ENCODE measurements around the gene SYK. TPM values are rescaled to one million over a fixed set of nuclear protein-coding genes. Genes with fewer than 3 reads are reported as not detected.

SYK gene
- total RNA-seq, 1 donor from 2014 or later: 13.0 TPM

DNA sequence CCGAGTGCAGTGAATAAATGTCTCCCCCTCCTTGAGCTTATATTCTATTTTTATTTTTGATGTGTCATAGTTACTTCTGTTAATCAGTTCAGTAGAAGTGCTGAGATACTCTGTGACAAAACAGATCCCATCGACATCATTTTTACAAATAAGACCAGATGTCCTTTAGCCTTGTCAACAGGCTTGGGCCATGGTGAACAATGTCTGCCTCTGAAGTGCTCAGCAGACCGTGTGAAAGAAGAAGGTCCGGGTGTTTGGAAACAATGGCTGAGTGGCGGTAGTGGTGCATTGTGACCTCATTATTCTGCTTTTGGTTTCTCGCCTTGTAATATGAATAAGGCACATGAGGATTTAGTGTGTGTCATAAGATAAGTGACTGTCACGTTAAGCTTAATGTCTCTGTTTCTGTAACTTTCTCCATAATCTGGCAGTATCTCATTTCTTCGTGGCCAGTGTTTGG lies 71.2 kb downstream of the SYK start:
- H3K4me1 Mint-ChIP-seq (ENCODE audit: unreplicated experiment): peaks cover 4% of the 10 kb centered on the region
- H3K27ac Mint-ChIP-seq: no peak overlapping the region
- TF ChIP-seq, protein P1, sequence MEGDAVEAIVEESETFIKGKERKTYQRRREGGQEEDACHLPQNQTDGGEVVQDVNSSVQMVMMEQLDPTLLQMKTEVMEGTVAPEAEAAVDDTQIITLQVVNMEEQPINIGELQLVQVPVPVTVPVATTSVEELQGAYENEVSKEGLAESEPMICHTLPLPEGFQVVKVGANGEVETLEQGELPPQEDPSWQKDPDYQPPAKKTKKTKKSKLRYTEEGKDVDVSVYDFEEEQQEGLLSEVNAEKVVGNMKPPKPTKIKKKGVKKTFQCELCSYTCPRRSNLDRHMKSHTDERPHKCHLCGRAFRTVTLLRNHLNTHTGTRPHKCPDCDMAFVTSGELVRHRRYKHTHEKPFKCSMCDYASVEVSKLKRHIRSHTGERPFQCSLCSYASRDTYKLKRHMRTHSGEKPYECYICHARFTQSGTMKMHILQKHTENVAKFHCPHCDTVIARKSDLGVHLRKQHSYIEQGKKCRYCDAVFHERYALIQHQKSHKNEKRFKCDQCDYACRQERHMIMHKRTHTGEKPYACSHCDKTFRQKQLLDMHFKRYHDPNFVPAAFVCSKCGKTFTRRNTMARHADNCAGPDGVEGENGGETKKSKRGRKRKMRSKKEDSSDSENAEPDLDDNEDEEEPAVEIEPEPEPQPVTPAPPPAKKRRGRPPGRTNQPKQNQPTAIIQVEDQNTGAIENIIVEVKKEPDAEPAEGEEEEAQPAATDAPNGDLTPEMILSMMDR (conservative IDR thresholded peaks at IDR 0.05): no peak
- no peak overlapping the region for H3K4me3 Mint-ChIP-seq
- H3K27me3 Mint-ChIP-seq: no peaks in the 10 kb centered on the region
- no peak for DNase-seq (ENCODE audit: extremely low spot score, unreplicated experiment)
- no peaks in the 10 kb centered on the region for H3K9me3 Mint-ChIP-seq
- no peaks in the 10 kb centered on the region for H3K36me3 Mint-ChIP-seq

DNA sequence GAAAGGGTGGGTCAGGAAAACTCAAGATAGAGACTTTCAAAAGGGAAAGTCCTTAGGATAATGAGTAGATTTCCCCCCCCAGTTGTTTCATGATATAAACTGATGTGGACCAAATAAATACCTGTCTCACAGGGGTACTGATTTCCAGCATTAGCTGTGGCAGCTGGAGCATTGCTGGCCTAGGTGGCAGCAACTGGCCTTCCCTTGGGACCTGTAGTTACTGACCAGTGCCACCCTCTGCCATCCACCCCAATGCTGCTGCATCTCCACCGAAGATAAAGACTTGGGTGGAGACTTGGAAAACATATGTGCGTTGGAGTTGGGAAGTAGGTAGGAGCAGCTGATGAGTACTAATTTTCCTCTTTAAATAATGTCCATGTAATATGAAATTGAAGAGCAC lies 71.8 kb downstream of the SYK start:
- Mint-ChIP-seq H3K4me3 (no peak overlapping the region), H3K27me3 (no peaks in the 10 kb centered on the region), H3K9me3 (peaks cover 2% of the 10 kb centered on the region), H3K36me3 (peaks cover 2% of the 10 kb centered on the region), H3K4me1 (ENCODE audit: unreplicated experiment) (peaks cover 4% of the 10 kb centered on the region), H3K27ac (no peak overlapping the region)
- TF ChIP-seq, protein P1 (conservative IDR thresholded peaks at IDR 0.05): no peak
- no peak for DNase-seq (ENCODE audit: extremely low spot score, unreplicated experiment)

DNA sequence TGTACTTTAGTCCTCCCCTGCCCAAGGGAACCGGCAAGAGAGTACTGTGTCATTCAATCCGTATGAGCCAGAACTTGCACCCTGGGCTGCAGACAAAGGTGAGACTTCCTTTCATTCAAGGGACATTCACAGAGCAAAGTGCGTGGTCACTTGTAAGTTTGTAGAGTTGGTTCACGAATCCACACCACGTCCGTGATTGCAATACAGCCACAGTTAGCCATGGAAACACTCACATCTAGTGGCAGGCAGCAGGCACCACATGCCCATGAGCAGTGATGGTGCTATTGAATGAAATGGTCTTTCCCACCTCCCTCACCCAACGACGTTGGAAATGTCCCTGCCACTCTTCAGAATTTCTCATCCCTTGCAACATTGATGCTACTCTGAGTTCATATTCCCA lies 72.6 kb downstream of the SYK start:
- H3K27ac Mint-ChIP-seq: no peak overlapping the region
- TF ChIP-seq, protein P1 (conservative IDR thresholded peaks at IDR 0.05): peak; percentile 30
- H3K4me3 Mint-ChIP-seq: no peak overlapping the region
- DNase-seq (ENCODE audit: extremely low spot score, unreplicated experiment): no peak
- H3K4me1 Mint-ChIP-seq (ENCODE audit: unreplicated experiment): peaks cover 4% of the 10 kb centered on the region
- peaks cover 6% of the 10 kb centered on the region for H3K9me3 Mint-ChIP-seq
- peaks cover 6% of the 10 kb centered on the region for H3K36me3 Mint-ChIP-seq
- no peaks in the 10 kb centered on the region for H3K27me3 Mint-ChIP-seq

DNA sequence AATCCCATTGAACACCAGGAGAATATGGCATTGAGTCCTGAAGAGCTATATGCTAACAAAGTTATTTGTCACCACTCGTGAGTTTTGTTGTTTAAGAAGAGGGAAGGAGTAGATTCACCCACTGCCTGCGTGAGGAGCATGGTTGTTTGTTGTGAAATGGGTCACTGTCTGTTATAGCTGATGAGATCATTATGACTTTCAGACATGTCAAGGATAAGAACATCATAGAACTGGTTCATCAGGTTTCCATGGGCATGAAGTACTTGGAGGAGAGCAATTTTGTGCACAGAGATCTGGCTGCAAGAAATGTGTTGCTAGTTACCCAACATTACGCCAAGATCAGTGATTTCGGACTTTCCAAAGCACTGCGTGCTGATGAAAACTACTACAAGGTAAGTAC lies 76.9 kb downstream of the SYK start:
- peaks cover 6% of the 10 kb centered on the region for H3K9me3 Mint-ChIP-seq
- H3K27me3 Mint-ChIP-seq: no peaks in the 10 kb centered on the region
- H3K4me1 Mint-ChIP-seq (ENCODE audit: unreplicated experiment): no peaks in the 10 kb centered on the region
- peak overlapping the region; percentile 89 for H3K27ac Mint-ChIP-seq
- TF ChIP-seq, protein P1 (conservative IDR thresholded peaks at IDR 0.05): no peak
- DNase-seq (ENCODE audit: extremely low spot score, unreplicated experiment): no peak
- H3K36me3 Mint-ChIP-seq: peaks cover 7% of the 10 kb centered on the region
- peak overlapping the region; percentile 6 for H3K4me3 Mint-ChIP-seq

DNA sequence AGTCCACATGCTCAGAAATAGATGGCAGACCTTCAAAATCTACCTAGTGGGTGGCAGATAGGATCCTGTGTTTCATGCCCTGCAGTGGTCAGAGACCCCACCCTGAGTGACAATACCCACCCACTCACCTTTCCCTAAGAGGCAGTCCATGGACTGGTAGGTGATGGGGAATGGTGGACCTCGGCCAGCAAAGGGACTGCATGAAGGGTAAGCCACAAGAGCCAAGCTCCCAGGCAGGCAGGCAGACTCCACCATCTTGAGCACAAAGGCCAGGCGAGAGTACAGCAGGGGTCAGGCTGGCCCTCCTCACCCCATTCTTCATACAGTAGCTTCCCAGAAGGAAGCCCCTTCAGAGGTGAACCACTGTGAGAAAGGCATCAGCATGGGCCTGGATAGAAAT lies 78.4 kb downstream of the SYK start:
- no peak for DNase-seq (ENCODE audit: extremely low spot score, unreplicated experiment)
- Mint-ChIP-seq H3K27me3 (no peaks in the 10 kb centered on the region), H3K4me3 (no peak overlapping the region), H3K9me3 (peaks cover 6% of the 10 kb centered on the region), H3K27ac (no peak overlapping the region), H3K4me1 (ENCODE audit: unreplicated experiment) (no peaks in the 10 kb centered on the region), H3K36me3 (peaks cover 10% of the 10 kb centered on the region)
- TF ChIP-seq, protein P1 (conservative IDR thresholded peaks at IDR 0.05): no peak

DNA sequence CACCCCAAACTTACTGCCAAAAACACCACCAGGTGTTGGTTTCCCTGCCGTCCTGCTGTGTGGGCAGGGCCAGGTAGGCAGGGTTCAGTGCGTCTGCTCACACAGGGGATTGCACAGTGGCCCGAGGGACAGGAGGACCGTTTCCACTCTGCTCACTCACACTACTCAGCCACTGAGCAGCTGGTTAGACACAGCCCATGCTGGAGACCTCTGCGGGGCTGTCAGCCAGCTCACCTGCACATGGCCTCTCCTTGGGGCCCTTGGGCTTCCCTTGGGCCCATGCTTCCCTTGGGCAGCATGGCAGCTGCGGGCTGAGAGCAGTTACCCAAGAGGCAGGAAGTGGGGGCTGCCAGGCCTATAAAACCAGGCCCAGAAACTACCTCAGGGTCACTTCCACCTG lies 79.0 kb downstream of the SYK start:
- TF ChIP-seq, protein P1 (conservative IDR thresholded peaks at IDR 0.05): no peak
- Mint-ChIP-seq H3K4me3 (no peak overlapping the region), H3K9me3 (peaks cover 10% of the 10 kb centered on the region), H3K27me3 (no peaks in the 10 kb centered on the region), H3K27ac (no peak overlapping the region), H3K4me1 (ENCODE audit: unreplicated experiment) (no peaks in the 10 kb centered on the region), H3K36me3 (peaks cover 13% of the 10 kb centered on the region)
- no peak for DNase-seq (ENCODE audit: extremely low spot score, unreplicated experiment)

All from type B pancreatic cell (in vitro differentiated cells).